CD4-positive, alpha-beta memory T cell (primary cell): Measurements from ENCODE around the gene TM7SF3. TPM values are rescaled to one million over a fixed set of nuclear protein-coding genes. Genes with fewer than 3 reads are reported as not detected.
"Not testable (repeated sequence)": the region's sequence is repeated elsewhere in the genome, so short reads cannot be mapped to it uniquely, and the experiment has no call there.

Experiments
- CTCF ChIA-PET: fragments of 350-600 bp; sonication (Branson Sonifier 250); formaldehyde crosslinking; loops from one replicate; lab custom pipeline; 2021; ENCODE audit warnings: inconsistent platforms; ENCODE audit not compliant: partially characterized antibody; lab: Charles Lee
- POLR2A ChIA-PET: fragments of 350-600 bp; sonication (Branson Sonifier 250); formaldehyde crosslinking; loops from one replicate; lab custom pipeline; 2021; ENCODE audit not compliant: partially characterized antibody; lab: Charles Lee
- DNase-seq, 5 donors: peaks; one replicate each; pipeline versions ENCODE4 v3.0.0 to v3.0.0-alpha.2; 2020 to 2022; ENCODE audit warnings: mixed read lengths in 1 of 5
- H3K27ac ChIP-seq: one replicate; pipeline ENCODE4 v1.7.0; 2013; ENCODE audit warnings: low read depth, low read length
- H3K27me3 ChIP-seq: 2 replicates; pipeline ENCODE4 v1.7.0; 2013; ENCODE audit warnings: mild to moderate bottlenecking, low read length, moderate library complexity; ENCODE audit not compliant: insufficient read depth
- H3K36me3 ChIP-seq: 2 replicates; pipeline ENCODE4 v1.7.0; 2013; ENCODE audit warnings: mild to moderate bottlenecking, low read length, moderate library complexity; ENCODE audit not compliant: insufficient read depth
- H3K4me1 ChIP-seq: 2 replicates; pipeline ENCODE4 v1.7.0; 2013; ENCODE audit warnings: mild to moderate bottlenecking, low read length, moderate library complexity; ENCODE audit not compliant: insufficient read depth
- H3K4me3 ChIP-seq, 2 donors: one replicate each; pipeline ENCODE4 v1.7.0; 2013; ENCODE audit warnings: low read length in 2 of 2, mild to moderate bottlenecking in 1 of 2
- H3K9me3 ChIP-seq, 2 donors: one replicate each; pipeline ENCODE4 v1.7.0; 2013; ENCODE audit warnings: low read length in 2 of 2, control low read depth in 1 of 2; ENCODE audit not compliant: control insufficient read depth in 1 of 2
- H3K27ac Mint-ChIP-seq, 7 donors: one replicate each; pipeline ENCODE4 v1.8.0; 2020 to 2021; ENCODE audit warnings: mixed read lengths in 7 of 7, mild to moderate bottlenecking in 6 of 7, inconsistent platforms in 3 of 7, moderate library complexity in 3 of 7
- H3K27me3 Mint-ChIP-seq, 2 donors: one replicate each; pipeline ENCODE4 v1.8.0; 2020 to 2021; ENCODE audit warnings: mixed read lengths in 2 of 2
- H3K36me3 Mint-ChIP-seq, 2 donors: one replicate each; pipeline ENCODE4 v1.8.0; 2020 to 2021; ENCODE audit warnings: mixed read lengths in 2 of 2, inconsistent platforms in 1 of 2, mild to moderate bottlenecking in 1 of 2
- H3K4me1 Mint-ChIP-seq, 4 donors: one replicate each; pipeline ENCODE4 v1.8.0; 2020 to 2021; ENCODE audit warnings: mixed read lengths in 4 of 4, mild to moderate bottlenecking in 1 of 4
- H3K4me3 Mint-ChIP-seq, 8 donors: one replicate each; pipeline ENCODE4 v1.8.0; 2020 to 2021; ENCODE audit warnings: mixed read lengths in 8 of 8, mild to moderate bottlenecking in 7 of 8, moderate library complexity in 6 of 8, inconsistent platforms in 3 of 8
- H3K9me3 Mint-ChIP-seq, 8 donors: one replicate each; pipeline ENCODE4 v1.8.0; 2020 to 2021; ENCODE audit warnings: mixed read lengths in 8 of 8, mild to moderate bottlenecking in 5 of 8, inconsistent platforms in 3 of 8, moderate library complexity in 1 of 8
- intact Hi-C: fragments of 100-400 bp; cut with micrococcal nuclease; formaldehyde crosslinking; loops from one replicate; pipeline ENCODE4 v1.15.1; 2023
- polyA plus RNA-seq, 2 donors: library from polyadenylated mRNA; unstranded; fragments of 300-500 nt; fragmentation: Illumina TruSeq; gene quantifications; one replicate each; pipeline ENCODE4 v1.2.3, GENCODE V29; 2021
- total RNA-seq, 2 experiments: library from RNA; stranded (reverse); gene quantifications; one replicate each; pipeline ENCODE4 v1.2.3, GENCODE V29; 2021

Gene TM7SF3
- total and polyA plus RNA-seq, 4 experiments from 2014 or later: 27.7 to 61.6 (median 37.9) TPM

GRCh38 chr12:27052742-27053141 is 38.6 kb upstream of the TM7SF3 start:
- Histone ChIP-seq H3K27me3 (no peaks in the 10 kb centered on the region), H3K27ac (no peak overlapping the region), H3K36me3 (no peaks in the 10 kb centered on the region), H3K9me3 (no peaks in the 10 kb centered on the region), H3K4me1 (no peaks in the 10 kb centered on the region), H3K4me3 (no peak overlapping the region)
- H3K9me3 Mint-ChIP-seq: no peaks in the 10 kb centered on the region
- ChIA-PET CTCF (no interaction called here), POLR2A (no interaction called here)
- H3K4me1 Mint-ChIP-seq: no peaks in the 10 kb centered on the region
- no peak overlapping the region for H3K4me3 Mint-ChIP-seq
- H3K36me3 Mint-ChIP-seq: peaks cover 0 to 9% of the 10 kb centered on the region in 2 donors
- DNase-seq: no peak
- peak overlapping the region in 1 of 7 donors; percentile 16 for H3K27ac Mint-ChIP-seq
- intact Hi-C loops: no loop called here
- H3K27me3 Mint-ChIP-seq: no peaks in the 10 kb centered on the region

- no peaks in the 10 kb centered on the region for H3K4me1 ChIP-seq
- H3K27ac ChIP-seq: no peak overlapping the region
- Mint-ChIP-seq H3K4me1 (no peaks in the 10 kb centered on the region), H3K4me3 (no peak overlapping the region), H3K27ac (no peak overlapping the region), H3K36me3 (peaks cover 0 to 7% of the 10 kb centered on the region in 2 donors), H3K27me3 (no peaks in the 10 kb centered on the region), H3K9me3 (no peaks in the 10 kb centered on the region)
- POLR2A ChIA-PET: interaction anchor here (0.7 kb wide), 1 partner anchor 242 kb away, joined by 3 read pairs; no protein-coding TSS in a partner anchor
- intact Hi-C loops: no loop called here
- no peaks in the 10 kb centered on the region for H3K27me3 ChIP-seq
- DNase-seq: no peak
- H3K4me3 ChIP-seq: no peak overlapping the region
- CTCF ChIA-PET: no interaction called here
- no peaks in the 10 kb centered on the region for H3K9me3 ChIP-seq
- no peaks in the 10 kb centered on the region for H3K36me3 ChIP-seq
Observed at GRCh38 chr12:27052176-27052575, 38.0 kb upstream of the TM7SF3 start.

- no peak overlapping the region for H3K27ac Mint-ChIP-seq
- no peak for DNase-seq
- ChIA-PET CTCF (no interaction called here), POLR2A (no interaction called here)
- H3K9me3 ChIP-seq: no peaks in the 10 kb centered on the region
- H3K36me3 ChIP-seq: no peaks in the 10 kb centered on the region
- no peaks in the 10 kb centered on the region for H3K27me3 ChIP-seq
- no peaks in the 10 kb centered on the region for H3K4me1 ChIP-seq
- no peaks in the 10 kb centered on the region for H3K27me3 Mint-ChIP-seq
- peaks cover 3 to 15% (median 5%) of the 10 kb centered on the region in 8 donors for H3K9me3 Mint-ChIP-seq
- H3K4me3 Mint-ChIP-seq: no peak overlapping the region
- H3K4me3 ChIP-seq: no peak overlapping the region
- intact Hi-C loops: no loop called here
- no peaks in the 10 kb centered on the region for H3K4me1 Mint-ChIP-seq
- no peak overlapping the region for H3K27ac ChIP-seq
- peaks cover 2 to 14% of the 10 kb centered on the region in 2 donors for H3K36me3 Mint-ChIP-seq
Observed at GRCh38 chr12:27048822-27049752, 34.9 kb upstream of the TM7SF3 start.

GRCh38 chr12:27042018-27042417 is 27.8 kb upstream of the TM7SF3 start:
- H3K27me3 Mint-ChIP-seq, H3K4me3 Mint-ChIP-seq, H3K36me3 ChIP-seq, H3K27me3 ChIP-seq, H3K4me1 ChIP-seq, H3K4me3 ChIP-seq, DNase-seq, H3K27ac ChIP-seq, POLR2A ChIA-PET, H3K4me1 Mint-ChIP-seq, intact Hi-C loops, CTCF ChIA-PET, H3K9me3 ChIP-seq: not testable (repeated sequence)
- Mint-ChIP-seq H3K9me3 (peaks cover 4 to 47% (median 36%) of the 10 kb centered on the region in 8 donors), H3K27ac (peak overlapping the region in 1 of 7 donors; percentile 84), H3K36me3 (peaks cover 26 to 29% of the 10 kb centered on the region in 2 donors)

GRCh38 chr12:27040637-27041036 is 26.5 kb upstream of the TM7SF3 start:
- H3K36me3 ChIP-seq, H3K9me3 ChIP-seq, CTCF ChIA-PET, H3K27me3 ChIP-seq, POLR2A ChIA-PET, H3K4me3 Mint-ChIP-seq, H3K4me1 Mint-ChIP-seq, H3K27ac ChIP-seq, H3K4me1 ChIP-seq, intact Hi-C loops, DNase-seq, H3K4me3 ChIP-seq, H3K27me3 Mint-ChIP-seq, H3K27ac Mint-ChIP-seq: not testable (repeated sequence)
- Mint-ChIP-seq H3K36me3 (peaks cover 24 to 34% of the 10 kb centered on the region in 2 donors), H3K9me3 (peaks cover 4 to 43% (median 36%) of the 10 kb centered on the region in 8 donors)

- Histone ChIP-seq H3K36me3 (peaks cover 25% of the 10 kb centered on the region), H3K27me3 (no peaks in the 10 kb centered on the region), H3K9me3 (no peaks in the 10 kb centered on the region), H3K27ac (no peak overlapping the region), H3K4me1 (no peaks in the 10 kb centered on the region), H3K4me3 (no peak overlapping the region)
- H3K36me3 Mint-ChIP-seq: peaks cover 48 to 60% of the 10 kb centered on the region in 2 donors
- intact Hi-C loops: no loop called here
- POLR2A ChIA-PET: no interaction called here
- no peak for DNase-seq
- H3K27me3 Mint-ChIP-seq: no peaks in the 10 kb centered on the region
- no peak overlapping the region for H3K27ac Mint-ChIP-seq
- H3K4me3 Mint-ChIP-seq: no peak overlapping the region
- H3K9me3 Mint-ChIP-seq: peaks cover 0 to 8% (median 4%) of the 10 kb centered on the region in 8 donors
- H3K4me1 Mint-ChIP-seq: peaks cover 0 to under 1% (median 0%) of the 10 kb centered on the region in 4 donors
- CTCF ChIA-PET: no interaction called here
Observed at GRCh38 chr12:27034607-27035293, 20.6 kb upstream of the TM7SF3 start.

- H3K4me3 ChIP-seq: no peak overlapping the region
- no peaks in the 10 kb centered on the region for H3K9me3 ChIP-seq
- Mint-ChIP-seq H3K36me3 (peaks cover 51 to 73% of the 10 kb centered on the region in 2 donors), H3K4me3 (no peak overlapping the region), H3K9me3 (peaks cover 0 to 2% (median 0%) of the 10 kb centered on the region in 8 donors), H3K4me1 (peaks cover 0 to 2% (median 0%) of the 10 kb centered on the region in 4 donors), H3K27ac (peak overlapping the region in 1 of 7 donors; percentile 4), H3K27me3 (no peaks in the 10 kb centered on the region)
- no peaks in the 10 kb centered on the region for H3K4me1 ChIP-seq
- intact Hi-C loops: no loop called here
- no peak overlapping the region for H3K27ac ChIP-seq
- no peaks in the 10 kb centered on the region for H3K27me3 ChIP-seq
- CTCF ChIA-PET: no interaction called here
- DNase-seq: no peak
- H3K36me3 ChIP-seq: peaks cover 45% of the 10 kb centered on the region
- POLR2A ChIA-PET: no interaction called here
Observed at GRCh38 chr12:27032679-27033078, 18.5 kb upstream of the TM7SF3 start.
